NOMO-1 treated with DMSO at 0.1 percent for 48 hours (cell line): ENCODE measurements around the gene RD3L.
"Not testable (repeated sequence)": the region's sequence is repeated elsewhere in the genome, so short reads cannot be mapped to it uniquely, and the experiment has no call there.

Experiments used
- DNase-seq: peaks from one replicate; lab custom pipeline; 2025; ENCODE audit not compliant: unreplicated experiment; lab: John Stamatoyannopoulos, UW

The RD3L gene

DNA sequence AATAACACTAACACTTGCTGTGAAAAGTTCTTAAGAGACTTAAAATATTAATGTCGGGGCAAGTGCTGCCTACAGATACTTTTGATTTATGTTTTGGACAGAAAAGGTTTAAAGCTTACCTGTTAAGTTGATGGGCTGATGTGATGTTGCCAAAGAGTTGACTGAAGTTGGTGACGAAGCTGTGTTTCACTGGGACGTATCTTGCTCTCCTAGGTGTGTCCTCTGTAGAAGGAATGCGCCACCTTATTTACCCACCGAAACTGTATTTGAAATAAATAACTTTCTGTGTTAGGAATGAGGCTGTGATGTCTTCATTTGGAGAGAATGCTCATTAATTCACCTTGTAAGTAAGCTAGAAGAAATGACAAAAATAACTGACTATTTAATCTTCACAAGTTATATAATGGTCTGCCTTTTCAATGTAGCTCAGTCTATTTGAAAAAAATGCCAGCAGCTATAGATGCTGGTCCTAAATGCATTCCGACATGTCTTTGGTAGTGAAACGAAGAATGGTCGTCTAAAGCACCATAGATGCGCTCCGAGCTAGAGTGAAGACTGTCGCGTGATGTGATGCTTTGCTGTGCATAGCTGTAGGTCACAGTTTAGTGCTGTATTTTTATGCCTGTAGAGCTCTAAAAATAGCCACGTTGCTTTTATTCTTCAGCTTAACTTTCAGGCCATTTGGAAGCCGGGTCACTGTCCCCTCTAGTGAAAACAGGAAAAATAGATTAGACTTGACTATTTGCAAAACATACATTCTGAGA lies at the start of gene RD3L:
Gene RD3L (minus strand): TSS at position 557 of the 764 bp plus-strand sequence. CDS start 834 bp downstream, outside the sequence.
- no peak for DNase-seq

- no peak for DNase-seq
Measured at GRCh38 chr14:103989964-103990363, 47.6 kb upstream of the RD3L start.

- DNase-seq = no peak
Measured at GRCh38 chr14:103989034-103989433, 46.7 kb upstream of the RD3L start.

DNA sequence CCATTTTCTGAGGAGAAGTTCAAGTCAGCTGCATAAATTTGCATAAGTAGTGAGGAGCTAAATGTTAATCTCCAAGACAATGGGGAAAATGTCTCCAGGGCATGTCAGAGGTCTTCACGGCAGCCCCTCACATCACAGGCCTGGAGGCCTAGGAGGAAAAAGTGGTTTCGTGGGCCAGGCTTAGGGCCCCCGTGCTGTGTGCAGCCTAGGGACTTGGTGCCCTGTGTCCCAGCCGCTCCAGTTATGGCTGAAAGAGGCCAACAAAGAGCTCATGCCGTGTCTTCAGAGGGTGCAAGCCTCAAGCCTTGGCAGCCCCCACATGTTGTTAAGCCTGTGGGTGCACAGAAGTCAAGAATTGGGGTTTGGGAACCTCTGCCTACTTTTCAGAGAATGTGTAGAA lies 41.9 kb upstream of the RD3L start:
- no peak for DNase-seq

DNA sequence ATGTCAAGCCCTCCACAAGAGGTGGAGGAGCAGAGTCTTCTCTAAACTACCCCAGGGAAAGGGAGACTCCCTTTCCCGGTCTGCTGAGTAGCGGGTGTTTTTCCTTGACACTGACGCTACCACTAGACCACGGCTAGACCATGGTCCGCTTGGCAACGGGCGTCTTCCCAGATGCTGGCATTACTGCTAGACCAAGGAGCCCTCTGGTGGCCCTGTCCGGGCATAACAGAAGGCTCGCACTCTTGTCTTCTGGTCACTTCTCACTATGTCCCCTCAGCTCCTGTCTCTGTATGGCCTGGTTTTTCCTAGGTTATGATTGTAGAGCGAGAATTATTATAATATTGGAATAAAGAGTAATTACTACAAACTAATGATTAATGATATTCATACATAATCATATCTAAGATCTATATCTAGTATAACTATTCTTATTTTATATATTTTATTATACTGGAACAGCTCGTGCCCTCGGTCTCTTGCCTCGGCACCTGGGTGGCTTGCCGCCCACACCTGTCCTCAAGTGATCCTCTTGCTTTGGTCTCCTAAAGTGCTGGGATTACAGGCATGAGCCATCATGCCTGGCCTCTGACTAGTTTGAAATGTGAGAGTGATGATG lies 38.4 kb upstream of the RD3L start:
- not testable (repeated sequence) for DNase-seq

- DNase-seq = no peak
Measured at GRCh38 chr14:103974575-103974974, 32.2 kb upstream of the RD3L start.

GRCh38 chr14:103973354-103973753 lies 31.0 kb upstream of the RD3L start:
- DNase-seq = no peak

DNA sequence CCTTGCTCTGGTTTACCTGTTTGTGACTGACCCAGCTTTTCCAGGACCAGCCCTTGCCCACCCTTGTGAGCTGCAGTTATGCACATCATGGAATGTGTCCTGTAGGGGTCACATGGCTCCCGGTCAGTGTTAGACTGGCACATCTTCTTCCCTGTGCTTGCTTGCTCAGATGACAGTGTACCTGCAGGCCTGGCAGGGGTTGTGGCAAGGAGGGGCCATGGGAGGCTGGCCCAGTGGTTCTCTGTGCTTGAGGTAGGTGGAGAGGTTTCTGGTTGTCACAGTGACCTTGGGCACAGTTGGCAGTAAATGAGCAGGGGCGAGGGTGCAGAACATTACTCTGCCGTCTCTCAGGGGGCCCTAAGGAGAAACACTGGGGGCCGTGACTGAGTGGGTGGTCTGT lies 27.6 kb upstream of the RD3L start:
- DNase-seq = no peak

DNA sequence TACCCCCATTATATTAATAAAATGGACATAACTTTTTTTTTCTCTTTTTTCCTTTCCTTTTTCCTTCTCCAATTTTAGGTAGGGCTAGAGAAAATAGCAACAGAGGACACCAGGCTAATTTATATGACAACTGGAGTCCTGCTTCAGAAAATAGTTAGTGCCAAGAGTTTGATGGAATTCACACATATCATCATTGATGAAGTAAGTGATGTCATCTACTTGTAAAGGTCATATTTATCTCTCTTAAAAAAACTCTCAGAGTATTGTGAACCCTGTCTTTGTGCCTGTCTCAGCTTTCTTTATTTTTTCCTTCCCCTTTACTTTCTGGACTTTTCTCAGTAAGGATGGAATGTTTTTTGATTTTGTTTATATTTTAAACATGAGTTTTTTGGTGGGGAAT lies 24.3 kb upstream of the RD3L start:
- DNase-seq = no peak

DNA sequence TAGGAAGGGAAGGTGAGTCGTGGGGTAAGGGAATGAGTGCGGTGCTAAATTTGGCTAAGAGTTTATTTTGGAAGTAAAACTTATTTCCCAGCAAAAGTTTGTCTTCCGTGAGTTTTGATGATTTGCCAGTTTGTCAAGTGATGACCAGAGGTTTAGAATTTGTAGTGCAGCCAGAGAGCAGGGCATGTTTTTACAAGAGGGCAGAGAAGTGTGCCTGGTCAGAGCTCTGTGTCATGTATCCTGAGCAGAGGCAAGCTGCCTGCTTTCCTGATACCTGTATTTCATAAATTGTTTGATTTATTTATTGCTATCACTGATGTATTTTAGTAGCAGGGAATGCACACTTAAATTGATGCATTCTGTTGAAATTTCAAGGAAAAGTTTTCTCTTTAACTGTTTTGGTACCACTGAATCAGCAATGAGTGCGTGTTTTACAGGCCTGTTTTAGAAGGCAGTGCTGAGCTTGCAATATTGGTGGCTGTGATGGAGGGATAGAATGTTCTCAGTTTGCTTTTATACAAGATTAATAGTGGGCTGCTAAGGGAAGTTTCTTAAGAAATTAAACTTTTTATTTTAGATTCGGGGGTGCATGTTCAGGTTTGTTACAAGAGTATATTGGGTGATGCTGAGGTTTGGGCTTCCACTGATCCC lies 19.7 kb upstream of the RD3L start:
- DNase-seq = no peak

DNA sequence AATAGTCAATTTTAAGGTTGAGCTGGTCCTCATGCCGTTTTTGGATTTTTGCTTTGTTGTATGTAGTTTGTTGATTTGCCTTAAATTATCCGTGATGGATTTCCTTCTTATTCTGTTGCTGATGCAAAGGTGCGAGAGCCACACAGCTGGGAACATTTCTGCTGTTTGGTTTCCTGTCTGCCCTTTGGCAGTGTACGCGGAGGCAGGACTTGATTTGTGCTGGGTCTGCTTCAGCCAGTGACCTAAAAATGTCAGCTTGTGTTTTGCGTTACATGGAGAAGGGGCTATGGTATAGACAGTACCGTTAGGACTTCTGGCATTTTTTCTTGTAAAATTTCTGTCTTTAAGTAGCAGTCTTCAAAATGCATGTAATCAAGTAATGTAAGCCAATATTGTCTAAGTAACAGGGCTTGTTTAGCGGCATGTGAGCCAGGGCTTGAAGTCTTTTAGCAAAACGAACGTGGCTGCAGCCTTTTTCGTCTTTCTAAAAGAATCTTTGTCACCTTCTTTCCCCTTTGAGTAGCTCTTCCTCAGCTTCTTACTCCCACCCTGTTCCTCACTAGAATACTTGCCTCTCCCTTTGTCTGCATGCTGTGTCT lies 18.2 kb upstream of the RD3L start:
- DNase-seq = no peak

DNA sequence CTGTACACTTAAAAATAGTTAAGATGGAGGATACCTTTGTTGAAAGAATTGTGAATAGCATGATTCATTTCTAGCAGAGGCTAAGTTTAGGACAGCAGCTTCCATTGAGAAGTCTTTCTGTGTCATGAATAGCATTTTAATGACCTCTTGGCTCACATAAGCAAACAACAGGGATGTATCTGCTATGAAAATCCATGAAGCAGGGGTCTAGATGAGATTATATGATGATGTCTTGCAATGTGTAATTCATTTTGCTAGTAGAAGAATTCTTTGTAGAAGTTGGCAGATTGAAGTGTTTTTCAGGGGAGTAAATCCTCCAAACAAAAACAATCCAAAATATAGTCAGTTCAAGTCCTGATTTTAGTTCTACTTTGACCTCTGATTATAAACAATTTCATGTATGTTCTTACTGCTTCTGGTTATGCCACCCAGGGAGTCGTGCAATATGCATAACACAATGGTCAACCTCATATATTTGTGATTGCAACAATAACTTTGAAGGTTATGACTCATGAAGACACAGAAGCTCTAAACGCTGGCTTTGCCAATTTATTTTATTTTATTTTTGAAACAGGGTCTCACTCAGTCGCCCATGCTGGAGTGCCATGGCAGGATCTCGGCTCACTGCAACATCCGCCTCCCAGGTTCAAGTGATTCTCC lies 6.9 kb upstream of the RD3L start:
- peak; percentile 68 for DNase-seq

GRCh38 chr14:103948442-103948841 lies 6.1 kb upstream of the RD3L start:
- no peak for DNase-seq

GRCh38 chr14:103946975-103947374 lies 4.6 kb upstream of the RD3L start:
- DNase-seq = no peak

GRCh38 chr14:103943673-103944072 lies 1.3 kb upstream of the RD3L start:
- no peak for DNase-seq

- DNase-seq = no peak
Measured at GRCh38 chr14:103941462-103941861, 867 bp downstream of the RD3L start.

DNA sequence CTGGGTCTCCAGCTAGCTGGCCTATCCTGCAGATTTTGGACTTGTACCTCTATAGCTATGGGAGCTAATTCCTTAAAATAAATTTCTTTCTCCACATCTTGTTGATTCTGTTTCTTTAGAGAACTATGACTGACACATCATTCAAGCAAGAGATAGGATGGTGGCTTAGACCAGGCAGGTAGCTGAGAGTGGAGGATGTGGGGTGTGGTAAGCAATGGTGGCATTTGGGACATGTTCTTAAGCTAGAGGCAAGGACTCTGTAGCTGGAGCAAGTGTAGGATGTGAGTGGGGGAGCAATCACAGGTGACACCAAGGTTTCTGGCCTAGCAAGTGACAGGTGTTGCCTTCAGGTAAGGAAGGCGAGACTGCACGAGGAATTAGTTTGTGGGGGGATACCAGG lies 7.2 kb downstream of the RD3L start:
- no peak for DNase-seq

DNA sequence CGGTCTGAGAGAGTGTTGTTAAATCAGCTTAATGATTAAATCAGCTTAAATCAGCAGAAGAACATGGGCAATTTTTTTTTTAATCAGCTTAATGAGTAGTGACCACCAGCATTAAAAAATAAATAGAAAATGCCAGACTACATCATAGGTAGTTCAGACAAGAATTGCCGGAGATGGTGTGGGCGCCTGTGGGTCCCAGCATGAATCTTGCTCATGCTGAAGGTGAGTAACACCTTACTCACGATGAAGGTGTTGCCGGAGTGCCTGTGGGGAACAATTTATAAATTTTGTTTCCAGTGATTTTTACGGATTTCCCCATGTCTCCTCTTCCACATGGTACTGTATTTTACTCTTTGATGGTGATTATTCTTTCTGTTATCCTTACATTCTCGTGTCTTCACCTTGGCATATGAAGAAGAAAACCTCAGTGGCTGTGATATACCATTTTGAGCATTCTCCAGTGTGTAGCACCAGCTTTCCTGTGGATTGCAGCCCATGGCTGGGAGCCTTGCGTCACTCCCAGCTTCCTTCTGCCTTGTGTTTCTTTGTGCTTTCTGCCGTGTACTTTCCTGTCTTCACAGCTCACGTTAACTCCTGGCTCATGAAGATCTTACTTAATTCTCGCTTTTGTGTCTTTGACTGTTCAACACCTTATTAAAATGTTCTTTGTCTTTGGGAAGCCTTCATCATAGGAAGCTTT lies 9.4 kb downstream of the RD3L start:
- peak; percentile 14 for DNase-seq

DNA sequence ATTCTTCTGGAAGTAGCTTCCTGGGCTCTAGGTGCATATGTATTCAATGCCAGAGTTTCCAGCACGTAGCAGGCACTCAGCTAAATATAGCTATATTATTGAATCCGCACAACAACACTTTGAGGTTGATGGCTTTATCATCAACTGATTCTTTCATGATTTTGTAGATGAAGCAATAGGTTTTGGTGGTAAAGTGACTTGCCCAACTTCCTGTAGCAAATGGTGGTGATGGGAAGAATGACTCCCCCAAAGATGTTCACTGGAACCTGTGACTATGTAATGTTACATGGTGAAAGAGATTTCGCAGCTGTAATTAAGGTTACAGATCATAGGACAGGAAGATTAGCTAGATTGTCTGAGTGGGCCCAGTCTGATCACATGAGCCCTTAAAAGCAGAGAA lies 10.9 kb downstream of the RD3L start:
- DNase-seq = peak; percentile 98

GRCh38 chr14:103930051-103930604 lies 12.2 kb downstream of the RD3L start:
- DNase-seq = peak; percentile 47
